GM10266 (cell line): ENCODE measurements around the gene CSTF1.

Experiments used
- DNase-seq: peaks from one replicate; pipeline ENCODE4 v3.0.0; 2012; ENCODE audit errors: extremely low spot score
- CTCF ChIP-seq: IDR thresholded peaks from 2 replicates; pipeline ENCODE4 v1.5.1; 2012; ENCODE audit warnings: mild to moderate bottlenecking, low read depth; ENCODE audit not compliant: control insufficient read depth, insufficient read depth; ENCODE audit errors: missing control alignments

Gene CSTF1

GRCh38 chr20:56440346-56441007, 48.0 kb downstream of the CSTF1 start:
- no peak for TF ChIP-seq CTCF
- peak; percentile 59 for DNase-seq

- no peak for DNase-seq
- no peak for TF ChIP-seq CTCF
Observed at GRCh38 chr20:56442389-56443365, 50.2 kb downstream of the CSTF1 start.

DNA sequence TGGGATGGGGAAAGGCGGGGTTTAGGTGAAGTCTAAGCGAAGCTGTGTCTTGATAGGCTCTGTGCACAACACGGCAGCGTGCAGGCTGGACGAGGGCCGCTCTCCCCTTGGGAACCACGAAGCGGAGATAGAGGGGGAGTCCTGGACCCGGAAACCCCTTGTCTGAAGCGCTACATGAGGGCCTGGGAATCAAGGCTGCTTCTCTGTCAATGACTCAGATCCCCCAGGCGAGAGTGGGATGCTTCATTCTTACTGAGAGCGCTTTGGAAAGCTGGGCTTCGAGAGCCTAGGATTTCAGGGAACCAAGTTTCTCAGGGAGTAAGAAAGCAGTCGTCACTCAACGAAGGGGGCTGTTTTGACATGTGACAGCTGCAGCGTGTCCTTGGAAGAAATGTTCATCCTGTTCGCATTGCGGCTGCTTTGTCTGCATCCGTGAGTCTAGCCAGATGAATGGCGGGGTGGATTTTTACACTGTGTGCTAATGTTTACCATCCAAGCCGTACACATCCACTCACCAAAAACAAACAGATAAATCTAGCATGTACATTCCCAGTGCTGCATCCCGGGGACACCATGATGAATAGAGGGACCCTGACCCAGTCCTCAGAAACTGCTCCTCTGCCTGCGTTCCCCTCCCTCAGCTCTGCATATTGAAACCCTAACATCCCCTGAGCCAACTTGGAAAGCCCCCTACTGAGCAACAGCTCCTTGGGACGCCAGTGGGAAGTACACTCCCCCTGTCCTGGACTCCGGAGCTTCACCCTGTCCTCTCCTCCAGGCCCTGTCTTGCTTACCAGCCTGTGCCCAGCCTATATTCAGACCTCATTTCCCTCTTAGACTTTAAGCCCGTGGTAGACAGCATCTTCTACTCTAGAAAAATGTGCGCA, 51.5 kb downstream of the CSTF1 start:
- DNase-seq, result no peak
- TF ChIP-seq CTCF, result no peak

DNA sequence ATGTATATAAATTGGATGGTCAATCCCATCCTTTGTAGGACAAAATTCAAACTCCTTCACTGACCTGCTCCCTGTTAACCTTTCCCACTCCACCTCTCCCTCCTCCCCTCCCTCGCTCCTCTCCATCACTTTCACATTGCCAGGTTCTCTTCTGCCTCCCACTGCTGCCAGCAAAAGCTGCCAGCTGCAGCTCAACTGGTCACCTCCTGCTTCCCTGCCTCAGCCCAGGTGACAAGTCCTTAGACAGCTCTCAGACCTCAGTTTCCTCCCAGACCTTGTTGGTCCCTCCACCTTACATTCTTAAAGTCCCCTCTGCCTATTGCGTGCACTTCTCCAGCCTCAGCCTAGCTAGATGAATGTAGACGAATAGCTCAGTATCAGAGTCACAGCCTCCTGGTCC, 52.7 kb downstream of the CSTF1 start:
- no peak for DNase-seq
- TF ChIP-seq CTCF, result no peak

GRCh38 chr20:56445540-56445939, 53.1 kb downstream of the CSTF1 start:
- no peak for DNase-seq
- no peak for TF ChIP-seq CTCF

DNA sequence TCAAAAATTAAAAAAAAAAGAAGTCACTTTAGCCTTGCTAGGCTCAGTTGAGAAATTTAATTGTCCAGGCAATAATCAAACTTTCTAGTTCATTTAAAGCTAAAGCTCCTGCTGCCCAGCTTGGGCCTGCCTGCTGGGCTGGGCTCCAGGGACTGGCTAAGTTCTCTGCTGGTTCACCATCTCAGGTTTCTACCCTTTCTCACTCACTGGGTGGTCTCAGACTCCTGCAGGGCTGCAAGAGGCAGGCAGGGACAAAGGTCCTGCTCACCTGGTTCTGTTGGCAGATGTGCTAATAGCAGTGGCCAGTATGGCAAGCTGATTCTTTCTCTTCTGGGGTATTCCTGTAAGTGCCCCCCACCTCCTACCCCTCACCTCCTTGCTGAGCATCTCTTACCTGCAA, 54.8 kb downstream of the CSTF1 start:
- no peak for TF ChIP-seq CTCF
- no peak for DNase-seq
